ENCODE data around the gene TENT4B. TPM values are rescaled to one million over a fixed set of nuclear protein-coding genes. Genes with fewer than 3 reads are reported as not detected.

TENT4B gene
- polyA plus RNA-seq, 4 donors = 14.8 to 20.4 (median 19.4) TPM

DNA sequence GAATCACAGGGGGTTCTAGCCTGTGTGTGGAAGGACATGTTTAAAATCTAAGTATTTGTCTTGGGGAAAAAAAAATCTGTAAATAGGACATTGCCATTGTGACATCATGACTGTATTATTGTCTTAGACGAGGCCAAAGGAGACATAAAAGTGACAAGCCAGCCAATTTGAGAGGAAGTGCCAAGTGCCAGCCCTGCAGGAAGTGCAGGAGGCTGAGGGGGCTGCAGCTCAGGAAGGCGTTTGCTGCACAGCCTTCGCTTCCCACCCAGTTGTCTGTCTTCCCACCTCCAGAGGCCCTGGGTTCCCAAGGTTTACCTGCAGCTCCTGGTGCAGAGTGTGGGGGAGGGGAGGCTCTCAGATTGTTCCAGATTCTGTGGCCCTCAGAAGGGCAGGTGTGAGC lies 114.5 kb downstream of the TENT4B start:
- DNase-seq (ENCODE audit: low read depth in 4 of 4, low spot score in 3 of 4) = no peak

DNA sequence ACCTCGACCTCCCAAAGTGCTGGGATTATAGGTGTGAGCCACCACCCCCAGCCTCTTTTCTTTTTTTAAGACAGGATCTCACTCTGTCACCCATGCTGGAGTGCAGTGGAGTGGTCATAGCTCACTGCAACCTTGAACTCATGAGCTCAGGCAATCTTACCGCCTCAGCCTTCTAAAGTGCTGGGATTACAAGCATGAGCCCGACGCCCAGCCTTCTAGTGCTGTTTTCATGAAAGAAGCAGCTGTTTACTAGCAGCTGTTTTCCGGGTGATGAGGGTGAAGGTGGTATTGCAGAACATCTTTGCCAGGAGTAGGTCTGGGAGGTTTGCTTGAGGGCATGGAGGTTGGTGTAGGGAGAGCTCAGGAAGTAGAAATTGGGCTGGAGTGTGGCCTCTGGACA lies 115.2 kb downstream of the TENT4B start:
- DNase-seq (ENCODE audit: low read depth in 4 of 4, low spot score in 3 of 4) = no peak

DNA sequence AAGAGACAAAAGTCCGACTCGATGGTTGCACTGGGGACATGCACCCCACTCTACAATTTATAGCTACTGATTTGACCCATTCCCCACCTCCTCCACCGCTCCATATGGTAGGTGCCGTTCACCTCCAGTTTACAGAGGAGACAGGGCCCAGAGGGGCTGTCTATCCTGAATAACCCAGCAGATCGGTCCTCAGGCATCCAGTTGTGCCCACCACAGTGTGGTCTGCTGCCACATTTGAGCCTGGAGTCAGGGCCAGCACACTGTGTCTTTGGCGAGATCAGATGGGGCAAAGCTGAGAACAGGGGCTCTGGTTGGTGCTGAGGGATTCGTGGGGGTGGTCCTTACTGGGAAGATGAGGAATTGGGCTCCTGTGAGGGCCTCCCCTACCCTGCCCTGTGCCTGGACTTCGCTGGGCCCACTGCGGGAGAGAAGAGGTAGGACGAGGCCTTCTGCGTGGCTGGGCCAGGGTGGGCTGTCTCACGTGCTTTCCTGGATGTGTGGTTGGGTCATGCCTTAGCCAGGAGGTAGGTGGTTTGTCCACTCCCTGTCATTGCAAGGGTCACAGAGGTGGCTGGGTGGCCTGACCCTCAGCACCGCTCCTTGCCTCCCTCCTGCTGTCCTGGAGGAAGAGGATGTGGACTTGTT lies 116.1 kb downstream of the TENT4B start:
- DNase-seq (ENCODE audit: low read depth in 4 of 4, low spot score in 3 of 4) = no peak

DNA sequence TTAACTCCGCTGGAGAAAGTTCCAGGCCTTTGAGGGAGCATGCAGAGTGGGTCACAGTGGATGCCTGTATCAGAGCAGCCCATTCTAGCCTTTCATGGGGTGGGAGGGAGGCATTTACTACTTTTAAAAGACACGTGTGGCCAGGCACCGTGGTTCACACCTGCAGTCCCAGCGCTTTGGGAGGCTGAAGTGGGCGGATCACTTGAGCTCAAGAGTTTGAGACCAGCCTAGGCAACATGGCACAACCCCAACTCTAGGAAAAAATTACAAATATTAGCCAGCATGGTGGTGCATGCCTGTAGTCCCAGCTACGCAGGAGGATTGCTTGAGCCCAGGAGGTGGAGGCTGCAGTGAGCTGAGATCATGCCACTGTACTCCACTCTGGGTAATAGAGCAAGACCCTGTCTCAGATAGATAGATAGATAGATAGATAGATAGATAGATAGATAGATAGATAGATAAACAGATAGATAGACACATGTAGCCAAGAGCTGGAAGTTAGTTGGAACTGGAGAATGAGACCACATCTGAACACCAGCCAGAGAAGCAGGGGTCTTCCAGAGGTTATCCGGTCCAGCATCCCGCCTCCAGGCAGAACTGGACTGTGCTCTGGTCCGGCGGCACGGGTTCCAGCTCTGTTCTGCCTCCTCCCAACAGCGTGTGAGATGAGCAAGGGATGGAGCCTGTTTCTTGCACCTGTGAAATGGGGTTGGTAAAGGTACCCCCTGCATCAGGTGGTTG lies 116.8 kb downstream of the TENT4B start:
- no peak for DNase-seq (ENCODE audit: low read depth in 4 of 4, low spot score in 3 of 4)

DNA sequence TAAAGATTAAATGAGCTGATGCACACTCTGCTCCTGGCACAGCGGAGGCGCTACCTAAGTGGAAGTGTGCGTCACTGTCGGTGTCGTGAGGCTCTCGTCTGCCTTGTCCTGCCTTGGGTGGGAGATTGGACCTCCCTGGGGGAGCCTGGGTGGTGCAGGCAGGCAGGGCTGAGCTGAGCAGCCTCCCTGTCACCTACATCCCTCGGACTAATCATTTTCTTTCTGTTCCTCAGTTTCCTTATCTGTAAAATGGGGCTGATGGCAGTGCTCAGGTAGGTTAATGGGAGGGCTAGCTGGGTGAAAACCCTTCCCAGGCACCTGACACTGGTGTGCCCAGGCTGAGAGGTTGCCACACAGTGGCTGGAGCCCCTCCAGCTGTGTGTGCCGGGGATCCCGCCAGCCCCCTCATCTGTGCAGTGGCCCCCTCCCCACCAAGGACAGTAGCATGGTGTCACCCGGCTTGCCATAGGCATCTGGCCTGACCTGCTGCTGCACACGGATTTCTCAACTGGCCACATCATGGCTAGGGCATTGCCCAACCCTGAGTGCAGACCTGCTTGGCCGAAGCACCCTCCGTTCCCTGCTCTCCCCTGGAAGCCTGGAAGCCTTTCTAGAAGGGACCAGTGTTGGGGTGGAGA lies 117.5 kb downstream of the TENT4B start:
- no peak for DNase-seq (ENCODE audit: low read depth in 4 of 4, low spot score in 3 of 4)

DNA sequence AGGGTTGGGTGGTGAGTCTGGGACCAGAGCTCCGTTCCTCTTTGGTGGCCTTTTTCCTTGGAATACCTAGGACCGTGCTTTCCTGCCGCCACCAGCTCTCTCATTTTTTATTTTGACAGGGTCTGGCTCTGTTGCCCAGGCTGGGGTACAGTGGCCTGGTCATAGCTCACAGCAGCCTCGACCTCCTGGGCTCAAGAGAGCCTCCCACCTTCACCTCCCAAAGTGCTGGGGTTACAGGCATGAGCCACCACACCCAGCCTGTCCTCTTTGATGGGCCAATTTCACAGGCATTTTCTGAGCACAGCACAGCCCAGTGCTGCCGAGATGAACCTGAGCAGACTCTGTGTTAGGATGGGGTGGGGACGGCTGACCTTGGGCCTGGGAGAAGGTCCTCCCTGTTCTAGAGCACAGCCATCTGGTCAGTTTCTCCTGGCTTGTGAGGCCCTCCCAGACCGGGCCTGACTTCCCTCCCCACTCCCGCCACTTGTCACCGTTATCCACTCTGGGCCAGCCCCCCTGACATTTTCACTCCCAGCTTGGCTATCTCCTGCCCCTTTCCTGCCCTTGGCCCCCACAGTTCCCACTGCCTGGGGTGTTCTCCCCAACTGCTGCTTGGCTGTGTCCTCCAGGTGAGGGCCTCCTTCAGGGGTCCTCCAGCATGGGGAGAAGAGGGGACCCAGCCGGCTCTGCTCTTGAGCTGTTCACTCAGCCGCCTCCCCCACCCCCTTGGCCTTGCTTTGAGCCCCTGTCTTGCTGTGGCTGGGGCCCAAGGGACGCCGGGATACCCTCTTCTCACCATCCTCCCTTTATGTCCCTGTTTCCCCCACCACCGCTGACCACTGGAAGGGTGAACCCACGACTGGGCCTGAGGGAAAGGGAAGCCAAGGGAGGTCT lies 118.3 kb downstream of the TENT4B start:
- DNase-seq (ENCODE audit: low read depth in 4 of 4, low spot score in 3 of 4) = no peak

DNA sequence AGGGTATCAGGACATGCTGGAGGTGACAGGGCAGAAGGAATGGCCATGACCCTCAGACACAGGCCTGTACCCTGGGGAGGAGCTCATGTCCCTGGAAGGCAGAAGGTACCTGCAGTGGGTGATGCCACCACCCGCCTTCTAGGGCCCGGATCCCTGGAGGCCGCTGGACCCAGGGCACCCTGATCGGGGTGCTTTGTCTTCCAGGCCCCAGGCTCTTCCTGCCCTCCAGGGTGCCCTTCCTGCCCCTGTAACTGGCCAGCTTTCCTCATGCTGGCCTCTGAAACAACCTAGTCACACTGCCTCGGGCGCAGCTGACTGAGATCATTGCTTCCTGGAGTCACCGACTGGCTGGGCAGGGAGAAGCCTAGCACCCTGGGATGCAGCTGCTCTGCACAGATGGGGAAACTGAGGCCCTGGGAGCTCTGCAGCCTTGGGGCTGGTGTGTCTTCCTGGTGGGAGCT lies 119.0 kb downstream of the TENT4B start:
- DNase-seq (ENCODE audit: low read depth in 4 of 4, low spot score in 3 of 4) = no peak

DNA sequence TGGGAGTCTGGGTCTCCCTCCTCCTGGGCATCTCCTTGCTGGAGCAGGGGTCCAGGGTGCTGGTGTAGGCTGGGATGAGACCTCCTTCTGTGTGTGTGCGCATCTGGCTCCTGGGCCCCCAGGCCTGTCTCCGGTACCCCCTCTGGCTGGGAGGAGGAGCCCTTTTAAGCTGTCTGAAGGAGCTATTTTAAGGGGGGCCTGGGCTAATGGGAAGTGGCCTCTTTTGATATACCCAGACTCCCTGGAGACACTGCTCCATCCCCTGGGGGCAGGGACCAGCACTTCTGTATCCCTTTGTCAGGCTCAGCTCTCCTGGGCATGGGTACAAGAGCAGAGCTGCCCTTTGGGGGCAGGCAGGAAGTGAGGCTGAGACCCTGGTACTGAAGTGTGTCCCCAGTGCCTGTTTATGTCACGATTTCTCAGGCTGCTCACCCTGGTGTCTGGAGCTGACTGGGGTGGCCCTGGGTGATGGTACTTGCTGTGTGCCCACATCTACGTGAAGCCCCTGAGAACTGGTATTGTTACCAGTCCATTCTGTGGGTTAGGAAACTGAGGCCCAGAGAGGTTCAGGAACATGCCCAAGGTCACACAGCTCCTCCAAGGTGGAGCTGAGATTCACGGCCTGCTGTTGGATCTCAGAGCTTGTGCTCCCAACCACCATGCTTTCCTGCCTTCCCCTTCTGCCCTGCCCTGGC lies 119.7 kb downstream of the TENT4B start:
- DNase-seq (ENCODE audit: low read depth in 4 of 4, low spot score in 3 of 4) = no peak

DNA sequence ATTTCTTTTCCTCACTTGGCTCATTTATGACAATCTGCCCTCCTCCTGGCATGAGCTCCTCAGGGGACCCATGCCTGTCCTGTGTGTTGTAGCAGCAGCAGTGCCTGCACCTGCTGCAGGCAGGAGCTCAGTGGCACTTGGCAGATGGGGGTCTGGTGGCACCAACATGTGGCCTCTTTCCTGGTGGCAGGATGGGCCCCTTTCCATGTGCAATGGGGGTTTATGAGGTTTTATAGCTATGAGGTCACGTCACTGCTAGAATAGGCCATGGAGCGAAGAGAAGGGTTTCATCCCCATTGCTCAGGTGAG lies 120.2 kb downstream of the TENT4B start:
- no peak for DNase-seq (ENCODE audit: low read depth in 4 of 4, low spot score in 3 of 4)

DNA sequence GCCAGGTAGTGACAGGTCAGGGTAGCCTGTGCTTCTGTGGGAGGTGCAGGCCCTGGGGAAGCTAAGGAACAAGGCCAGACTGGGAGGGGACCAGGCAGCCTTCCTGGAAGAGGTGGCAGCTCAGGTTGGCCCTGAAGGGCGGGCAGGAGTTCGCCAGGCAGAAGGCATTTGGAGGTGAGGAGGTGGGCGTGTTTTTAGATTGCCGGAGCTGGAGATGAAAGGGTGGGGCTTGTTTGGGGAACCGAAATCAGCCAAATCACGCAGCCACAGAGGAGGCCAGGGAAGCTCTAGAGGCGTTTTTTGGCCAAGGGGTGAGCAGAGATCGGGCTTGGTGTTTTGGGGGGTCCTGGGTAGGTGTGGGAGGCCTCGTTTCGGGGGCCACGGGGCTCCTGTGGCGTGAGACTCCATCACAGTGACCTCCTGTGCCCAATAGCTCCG lies 120.8 kb downstream of the TENT4B start:
- DNase-seq (ENCODE audit: low read depth in 4 of 4, low spot score in 3 of 4) = no peak

DNA sequence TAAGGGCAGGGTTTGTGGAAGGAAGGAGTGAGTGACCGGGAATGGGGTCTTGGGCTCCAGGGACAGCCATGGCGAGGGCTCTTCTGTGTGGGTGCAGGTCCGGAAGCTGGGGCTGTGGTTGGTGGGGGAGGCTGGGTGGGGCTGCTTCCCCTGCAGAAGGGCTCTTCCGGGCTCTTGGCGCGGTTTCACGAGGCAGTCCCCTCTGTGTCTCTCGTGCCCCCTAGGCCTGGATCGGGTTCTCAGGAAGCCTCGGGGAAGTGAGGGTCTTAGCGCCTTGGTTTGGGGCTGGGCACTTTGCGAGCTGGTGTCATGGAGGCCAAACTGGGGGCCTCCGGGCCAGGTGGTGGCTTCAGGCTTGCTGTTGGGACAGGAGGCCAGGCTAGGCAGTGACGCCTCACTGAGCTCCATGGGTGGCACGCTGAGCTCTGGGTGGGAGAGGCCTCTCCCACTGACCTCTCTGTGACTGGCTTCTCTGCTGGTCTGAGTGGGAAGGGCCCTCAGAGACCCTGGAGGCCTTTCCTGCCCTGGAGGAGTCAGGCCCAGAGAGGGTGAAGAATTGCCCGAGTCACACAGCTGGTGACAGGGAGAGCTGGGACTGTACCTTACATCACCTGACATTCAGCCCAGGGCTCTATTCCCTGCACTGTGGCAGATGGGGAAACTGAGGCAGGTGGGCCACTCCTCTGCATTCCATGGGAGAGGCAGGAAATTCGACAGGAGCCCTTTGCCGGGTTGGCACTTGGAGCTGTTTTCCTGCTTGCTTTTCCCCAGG lies 121.4 kb downstream of the TENT4B start:
- DNase-seq (ENCODE audit: low read depth in 4 of 4, low spot score in 3 of 4) = no peak

DNA sequence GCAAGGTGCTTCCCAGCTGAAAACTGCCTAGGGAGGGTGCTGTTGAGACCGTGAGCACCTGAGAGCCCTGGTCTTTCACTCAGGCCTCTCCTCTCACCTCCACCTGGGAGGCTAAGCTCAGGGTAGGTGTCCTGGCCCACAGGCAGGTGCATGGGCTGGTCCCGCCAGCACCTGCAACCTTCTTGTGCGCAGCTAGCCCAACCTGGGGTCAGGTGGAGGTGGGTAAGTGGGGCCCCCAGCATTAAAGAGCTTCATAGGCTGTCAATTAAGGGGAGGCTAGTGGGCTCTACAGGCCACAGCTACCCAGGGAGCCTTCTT lies 122.0 kb downstream of the TENT4B start:
- DNase-seq (ENCODE audit: low read depth in 4 of 4, low spot score in 3 of 4) = no peak

DNA sequence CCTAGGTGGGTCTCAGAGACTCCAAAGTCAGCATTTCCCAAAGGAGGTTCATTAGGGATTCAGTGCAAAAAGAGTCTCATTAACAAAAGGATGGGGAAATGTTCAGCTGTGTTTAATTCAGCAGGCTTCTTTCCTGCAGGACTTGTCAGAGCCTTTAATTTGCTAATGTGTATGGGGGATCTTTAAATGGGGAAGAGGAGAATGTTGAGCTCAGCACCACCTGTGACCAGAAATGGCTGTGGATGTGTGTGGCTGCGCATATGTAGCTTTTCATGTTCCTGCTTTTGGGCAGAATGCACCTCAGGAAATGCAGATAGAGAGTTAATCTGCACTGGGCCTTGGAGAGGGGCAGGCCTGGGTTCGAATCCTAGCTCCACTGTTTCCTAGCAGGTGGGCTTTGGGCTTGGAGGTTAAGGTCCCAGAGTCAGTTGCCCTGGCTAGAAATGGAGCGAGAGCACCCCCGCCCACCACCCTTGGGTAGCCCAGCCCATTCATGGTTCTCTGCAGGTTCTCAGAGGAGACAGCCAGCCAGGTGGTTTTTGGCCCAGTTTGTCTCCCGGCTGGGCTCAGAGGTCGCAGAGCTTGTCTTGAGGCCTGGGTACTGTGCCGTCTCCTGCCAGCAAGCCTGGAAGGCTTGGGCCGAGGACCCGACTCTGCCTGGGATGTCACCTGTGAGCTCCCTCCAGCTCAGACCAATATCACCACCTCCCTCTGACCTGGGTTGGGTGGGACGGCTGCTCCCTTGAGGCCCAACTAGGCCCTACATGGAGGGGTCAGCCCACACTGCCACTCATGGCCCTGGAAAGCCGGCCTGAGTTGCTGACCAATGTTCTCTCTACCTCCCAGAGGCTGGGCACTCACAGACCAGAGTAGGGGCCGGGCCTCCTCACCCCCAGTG lies 122.6 kb downstream of the TENT4B start:
- DNase-seq (ENCODE audit: low read depth in 4 of 4, low spot score in 3 of 4) = no peak

DNA sequence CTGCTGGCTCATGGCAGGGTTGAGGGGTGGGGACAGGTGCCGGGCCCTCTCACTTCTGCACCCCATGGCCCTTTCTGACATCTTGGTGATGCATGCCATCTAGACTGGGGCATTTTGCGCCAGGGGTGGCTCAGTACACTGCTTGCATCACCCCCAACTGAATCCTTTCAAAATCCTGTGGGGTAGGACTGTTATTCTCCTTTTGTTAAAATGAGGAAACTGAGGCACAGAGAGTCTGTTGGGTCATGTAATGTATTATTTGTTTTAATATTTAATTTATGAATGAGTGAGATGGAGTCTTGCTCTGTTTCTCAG lies 123.2 kb downstream of the TENT4B start:
- DNase-seq (ENCODE audit: low read depth in 4 of 4, low spot score in 3 of 4) = no peak

DNA sequence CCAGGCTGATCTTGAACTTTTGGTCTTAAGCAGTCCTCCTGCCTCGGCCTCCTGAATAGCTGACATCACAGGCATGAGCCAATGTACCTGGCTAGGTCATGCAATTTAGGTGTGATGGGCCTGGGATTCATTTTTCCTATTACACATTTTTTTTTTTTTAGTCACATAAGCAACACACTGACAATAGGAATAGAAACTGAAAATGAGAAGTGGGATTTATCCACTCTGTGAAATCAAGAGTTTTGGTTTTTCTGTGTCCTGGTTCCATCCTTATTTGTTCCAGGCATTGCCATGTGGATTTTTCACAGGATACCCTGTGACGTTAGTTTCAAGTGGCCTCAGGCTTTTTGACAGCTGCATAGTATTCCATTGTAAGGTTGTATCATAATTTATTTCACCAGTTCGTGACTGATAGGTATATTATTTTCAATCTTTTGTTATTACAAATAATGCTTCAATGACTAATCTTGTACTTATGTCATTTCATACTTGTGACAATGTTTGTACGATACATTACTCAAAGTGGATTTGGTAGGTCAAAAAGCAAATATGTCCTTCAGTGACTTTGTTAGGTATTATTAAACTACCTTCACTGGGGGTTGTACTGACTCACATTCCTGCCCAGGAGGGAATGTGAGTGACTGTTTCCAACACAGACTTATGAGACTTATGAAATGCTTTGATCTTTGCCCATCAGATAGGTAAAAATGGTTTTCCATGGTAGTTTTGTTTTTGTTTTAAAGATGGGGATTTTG lies 123.9 kb downstream of the TENT4B start:
- no peak for DNase-seq (ENCODE audit: low read depth in 4 of 4, low spot score in 3 of 4)

DNA sequence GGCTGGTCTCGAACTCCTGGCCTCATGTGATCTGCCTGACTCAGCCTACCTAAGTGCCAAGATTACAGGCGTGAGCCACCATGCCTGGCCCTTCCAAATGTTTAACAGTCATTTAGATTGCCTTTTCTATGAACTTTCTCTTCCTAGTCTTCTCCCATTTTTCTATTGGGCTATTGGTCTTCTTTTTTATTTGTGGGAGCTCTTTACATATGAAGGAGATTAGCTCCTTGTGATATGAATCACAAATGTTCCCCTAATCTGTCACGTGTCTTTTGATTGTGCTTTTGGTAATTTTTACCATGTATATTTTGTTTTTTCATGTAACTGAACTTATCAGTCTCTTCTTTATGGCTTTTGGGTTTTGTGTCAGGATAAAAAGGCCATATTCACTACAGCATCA lies 125.1 kb downstream of the TENT4B start:
- no peak for DNase-seq (ENCODE audit: low read depth in 4 of 4, low spot score in 3 of 4)

DNA sequence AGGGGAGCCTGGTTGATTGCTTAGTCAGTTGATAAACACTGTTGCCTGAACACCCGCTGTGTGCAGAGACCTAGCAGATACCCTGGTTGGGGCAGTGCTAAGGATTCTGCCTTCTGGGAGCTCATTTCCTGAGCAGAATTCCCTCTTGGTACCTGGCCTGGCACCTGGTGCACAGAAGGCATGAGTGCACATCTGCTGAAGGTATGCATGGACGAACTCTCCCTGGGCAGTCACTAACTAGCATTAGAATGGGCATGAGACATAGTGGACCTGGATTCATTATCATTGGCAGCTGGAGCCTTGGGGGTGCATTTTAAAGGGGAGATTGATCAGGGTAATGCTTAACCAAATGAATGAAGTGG lies 126.4 kb downstream of the TENT4B start:
- DNase-seq (ENCODE audit: low read depth in 4 of 4, low spot score in 3 of 4) = no peak

DNA sequence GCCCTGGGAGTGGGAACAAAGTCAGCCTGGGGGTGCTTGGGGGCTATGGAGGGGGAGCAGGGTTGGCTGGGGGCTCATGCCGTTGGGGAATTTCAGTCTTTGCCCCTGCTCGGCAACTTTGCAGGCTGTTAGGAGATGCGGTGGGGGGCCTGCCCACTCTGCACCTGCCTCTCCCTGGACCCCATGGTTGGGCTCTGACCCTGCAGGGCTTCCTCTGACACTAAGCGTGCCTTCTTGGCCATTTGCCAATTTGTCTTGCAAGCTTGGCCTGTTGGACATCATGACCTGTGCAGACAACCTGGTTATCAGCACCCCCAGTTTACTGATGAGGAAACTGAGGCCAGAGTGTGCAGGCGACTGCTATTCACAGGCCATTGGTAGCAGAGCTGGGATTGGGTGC lies 127.8 kb downstream of the TENT4B start:
- no peak for DNase-seq (ENCODE audit: low read depth in 4 of 4, low spot score in 3 of 4)
